Thymus (tissue), 11 donors: ENCODE results near the gene IQCF2. TPM values are rescaled to one million over a fixed set of nuclear protein-coding genes. Genes with fewer than 3 reads are reported as not detected.
"Not testable (repeated sequence)": the region's sequence is repeated elsewhere in the genome, so short reads cannot be mapped to it uniquely, and the experiment has no call there.

Experiments used
- DNase-seq, 9 donors: peaks; one replicate each; pipeline ENCODE4 v3.0.0-alpha.2; 2013; ENCODE audit warnings: low spot score in 9 of 9, low read depth in 6 of 9, missing footprints in 1 of 9
- H3K27ac ChIP-seq, 2 donors: one replicate each; pipeline ENCODE4 v1.5.1; 2013; ENCODE audit warnings: control low read depth in 1 of 2, low read depth in 1 of 2, low read length in 1 of 2, mild to moderate bottlenecking in 1 of 2, moderate library complexity in 1 of 2
- H3K27me3 ChIP-seq, 2 donors: one replicate each; pipeline ENCODE4 v1.5.1; 2013; ENCODE audit warnings: low read length in 1 of 2; ENCODE audit not compliant: control insufficient read depth in 2 of 2, insufficient read depth in 1 of 2
- H3K36me3 ChIP-seq, 2 donors: one replicate each; pipeline ENCODE4 v1.5.1; 2013; ENCODE audit warnings: low read length in 1 of 2, mild to moderate bottlenecking in 1 of 2, moderate library complexity in 1 of 2; ENCODE audit not compliant: control insufficient read depth in 2 of 2, insufficient read depth in 2 of 2
- H3K4me1 ChIP-seq, 2 donors: one replicate each; pipeline ENCODE4 v1.5.1; 2013; ENCODE audit warnings: low read length in 2 of 2; ENCODE audit not compliant: control insufficient read depth in 2 of 2, insufficient read depth in 2 of 2
- H3K4me3 ChIP-seq, 2 donors: one replicate each; pipeline ENCODE4 v1.5.1; 2013; ENCODE audit warnings: low read length in 2 of 2, control low read depth in 1 of 2, mild to moderate bottlenecking in 1 of 2
- H3K9me3 ChIP-seq, 2 donors: one replicate each; pipeline ENCODE4 v1.5.1; 2013; ENCODE audit warnings: low read length in 1 of 2, mild to moderate bottlenecking in 1 of 2; ENCODE audit not compliant: control insufficient read depth in 2 of 2, insufficient read depth in 1 of 2
- WGBS: extraction: QIAGEN DNeasy Blood & Tissue Kit; methylation state at CpG from one replicate; pipeline ENCODE4 v1.1.7; 2013; 5-methylcytosine and 5-hydroxymethylcytosine counted together
- polyA plus RNA-seq: library from polyadenylated mRNA; stranded (reverse); fragments of 200-250 nt; gene quantifications from one replicate; pipeline ENCODE4 v1.2.3, GENCODE V29; 2013
- total RNA-seq: library from RNA; stranded (reverse); fragments of 120-200 nt; gene quantifications from one replicate; pipeline ENCODE4 v1.2.4, GENCODE V29; 2013
- donor health status: healthy.

The IQCF2 gene
- total and polyA plus RNA-seq, 2 donors: not detected

DNA sequence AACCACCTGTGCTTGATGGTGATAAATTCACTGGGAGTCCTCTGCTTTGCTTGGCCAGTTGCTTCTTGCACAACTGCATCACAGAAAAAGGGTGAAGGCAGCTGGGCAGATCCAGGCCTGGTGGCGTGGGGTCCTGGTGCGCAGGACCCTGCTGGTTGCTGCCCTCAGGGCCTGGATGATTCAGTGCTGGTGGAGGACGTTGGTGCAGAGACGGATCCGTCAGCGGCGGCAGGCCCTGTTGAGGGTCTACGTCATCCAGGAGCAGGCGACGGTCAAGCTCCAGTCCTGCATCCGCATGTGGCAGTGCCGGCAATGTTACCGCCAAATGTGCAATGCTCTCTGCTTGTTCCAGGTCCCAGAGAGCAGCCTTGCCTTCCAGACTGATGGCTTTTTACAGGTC lies 31.1 kb upstream of the IQCF2 start:
- no peak for DNase-seq
- WGBS: 93% methylated on average over 13 of the region's 13 CpGs
- peaks cover 0 to 3% of the 10 kb centered on the region in 2 donors for H3K9me3 ChIP-seq
- peaks cover 0 to 2% of the 10 kb centered on the region in 2 donors for H3K27me3 ChIP-seq
- H3K36me3 ChIP-seq: no peaks in the 10 kb centered on the region
- H3K4me3 ChIP-seq: no peak overlapping the region
- H3K4me1 ChIP-seq: no peaks in the 10 kb centered on the region
- H3K27ac ChIP-seq: no peak overlapping the region

DNA sequence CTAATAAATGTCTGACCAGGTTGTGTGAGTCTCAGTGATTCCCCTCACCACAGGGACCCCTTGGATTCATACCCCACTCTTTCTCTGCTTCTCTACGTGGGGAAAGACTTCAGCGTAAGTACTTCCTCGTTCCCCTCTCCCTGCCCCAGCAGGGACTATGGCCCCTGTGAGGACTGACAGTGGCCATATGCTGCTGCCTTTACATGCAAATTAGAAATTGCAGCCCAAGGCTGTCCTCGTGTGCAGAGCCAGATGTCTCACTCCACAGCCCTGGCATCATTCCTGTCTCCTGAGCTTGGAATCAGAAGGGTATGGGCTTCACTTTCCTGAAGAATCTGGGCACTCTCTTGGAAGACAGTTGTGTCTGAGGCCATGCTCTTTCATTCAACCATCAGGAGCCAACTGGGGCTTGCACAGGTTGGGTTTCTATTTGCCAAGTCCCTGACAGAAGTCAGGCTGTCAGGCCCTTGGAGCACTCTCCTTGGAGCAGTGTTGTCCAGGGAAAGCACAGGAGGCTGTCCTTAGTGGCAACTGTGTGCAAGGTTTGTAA lies 30.5 kb upstream of the IQCF2 start:
- 60% methylated on average over 4 of the region's 4 CpGs for WGBS
- Histone ChIP-seq H3K4me3 (no peak overlapping the region), H3K4me1 (no peaks in the 10 kb centered on the region), H3K27me3 (peaks cover 0 to 2% of the 10 kb centered on the region in 2 donors), H3K27ac (no peak overlapping the region), H3K9me3 (peaks cover 0 to 3% of the 10 kb centered on the region in 2 donors), H3K36me3 (no peaks in the 10 kb centered on the region)
- no peak for DNase-seq

DNA sequence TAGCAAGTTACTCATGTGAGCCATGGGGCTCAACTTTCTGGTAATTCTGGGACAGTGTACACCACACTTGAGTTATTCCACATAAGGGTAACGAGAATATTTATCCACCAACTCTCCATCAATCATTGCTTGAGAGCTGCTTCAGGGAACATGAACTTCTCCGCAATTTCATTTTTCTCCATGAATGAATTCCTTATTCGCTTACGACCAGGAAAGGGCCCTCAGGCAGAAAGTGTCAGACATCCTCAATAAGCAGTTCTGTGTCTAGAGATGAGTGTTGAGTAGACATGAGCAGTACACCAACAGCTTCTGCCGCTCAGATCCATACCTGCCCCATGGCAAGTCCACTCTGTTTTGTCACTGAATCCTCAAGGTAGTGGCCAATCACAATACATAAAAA lies 24.8 kb upstream of the IQCF2 start:
- H3K4me1 ChIP-seq: no peaks in the 10 kb centered on the region
- no peak overlapping the region for H3K27ac ChIP-seq
- no peaks in the 10 kb centered on the region for H3K36me3 ChIP-seq
- H3K27me3 ChIP-seq: peaks cover 0 to 2% of the 10 kb centered on the region in 2 donors
- H3K4me3 ChIP-seq: no peak overlapping the region
- no peaks in the 10 kb centered on the region for H3K9me3 ChIP-seq
- WGBS: 94% methylated on average over 5 of the region's 5 CpGs
- no peak for DNase-seq

DNA sequence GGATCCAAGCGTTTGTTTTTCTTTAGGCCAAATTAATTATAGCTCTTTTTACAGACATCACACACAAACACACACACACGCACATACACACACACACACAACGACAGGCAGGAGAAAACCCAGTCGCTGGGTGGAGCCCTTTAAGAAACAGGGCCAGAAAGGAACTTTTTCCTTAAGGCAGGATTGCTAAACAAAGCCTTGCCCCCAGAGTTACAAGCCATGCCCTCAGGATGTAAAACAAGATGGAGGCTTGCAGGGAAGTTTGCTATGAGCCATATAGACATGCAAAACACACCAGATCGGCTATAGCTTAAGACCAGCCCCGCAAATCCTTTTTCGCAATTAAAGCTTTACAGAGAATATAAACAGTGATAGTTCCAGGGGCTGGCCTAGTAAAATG lies 16.3 kb upstream of the IQCF2 start:
- H3K27me3 ChIP-seq: peaks cover 0 to 2% of the 10 kb centered on the region in 2 donors
- H3K27ac ChIP-seq: no peak overlapping the region
- H3K9me3 ChIP-seq: no peaks in the 10 kb centered on the region
- H3K4me3 ChIP-seq: no peak overlapping the region
- H3K36me3 ChIP-seq: no peaks in the 10 kb centered on the region
- H3K4me1 ChIP-seq: no peaks in the 10 kb centered on the region
- 90% methylated on average over 7 of the region's 7 CpGs for WGBS
- no peak for DNase-seq

DNA sequence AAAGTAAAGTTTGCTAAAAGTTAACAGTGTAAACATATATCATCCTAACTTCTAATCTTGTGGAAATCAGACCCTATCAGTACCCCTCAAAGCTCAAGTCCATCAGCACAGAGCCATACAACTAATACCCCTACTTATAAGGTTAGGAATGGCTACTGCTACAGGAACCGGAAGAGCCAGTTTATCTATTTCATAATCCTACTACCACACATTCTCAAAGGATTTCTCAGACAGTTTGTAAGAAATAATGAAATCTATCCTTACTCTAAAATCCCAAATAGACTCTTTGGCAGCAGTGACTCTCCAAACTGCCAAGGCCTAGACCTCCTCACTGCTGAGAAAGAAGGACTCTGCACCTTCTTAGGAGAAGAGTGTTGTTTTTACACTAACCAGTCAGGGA lies 6.0 kb upstream of the IQCF2 start:
- not testable (repeated sequence) for H3K27ac ChIP-seq, H3K36me3 ChIP-seq, H3K27me3 ChIP-seq, H3K4me1 ChIP-seq, H3K9me3 ChIP-seq, DNase-seq, H3K4me3 ChIP-seq
- WGBS: 98% methylated on average over 1 of the region's 1 CpG

DNA sequence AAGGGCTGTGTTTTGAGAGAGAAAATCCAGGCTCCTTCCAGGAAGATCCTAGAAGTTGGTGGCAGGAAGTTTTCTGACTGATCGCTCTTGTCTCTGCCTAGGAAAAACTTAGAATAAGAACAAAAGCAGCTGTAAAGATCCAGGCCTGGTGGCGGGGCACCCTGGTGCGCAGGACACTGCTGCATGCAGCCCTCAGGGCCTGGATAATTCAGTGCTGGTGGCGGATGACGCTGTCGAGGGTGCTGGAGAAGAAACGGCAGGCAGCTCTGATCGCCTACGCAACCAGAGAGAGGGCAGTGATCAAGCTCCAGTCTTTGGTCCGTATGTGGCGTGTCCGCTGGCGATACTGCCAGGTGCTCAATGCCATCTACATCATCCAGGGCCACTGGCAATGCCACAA lies 1.5 kb downstream of the IQCF2 start:
- WGBS: 95% methylated on average over 13 of the region's 13 CpGs

DNA sequence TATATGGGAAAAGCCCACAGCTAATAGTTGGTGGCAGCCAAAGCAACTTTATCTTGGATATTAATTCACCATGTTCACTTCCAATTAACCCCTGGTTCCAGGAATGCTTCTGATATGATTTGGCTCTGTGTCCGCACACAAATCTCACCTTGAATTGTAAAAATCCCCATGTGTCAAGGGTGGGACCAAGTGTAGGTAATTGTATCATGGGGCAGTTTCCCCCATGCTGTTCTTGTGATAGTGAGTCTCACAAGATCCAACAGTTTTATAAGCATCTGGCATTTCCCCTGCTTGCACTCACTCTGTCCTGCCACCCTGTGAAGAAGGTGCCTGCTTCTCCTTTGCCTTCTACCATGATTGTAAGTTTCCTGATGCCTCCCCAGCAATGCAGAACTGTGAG lies 7.5 kb downstream of the IQCF2 start:
- H3K27me3 ChIP-seq, H3K4me1 ChIP-seq, H3K36me3 ChIP-seq, DNase-seq, H3K27ac ChIP-seq, H3K9me3 ChIP-seq, H3K4me3 ChIP-seq: not testable (repeated sequence)
- WGBS: 97% methylated on average over 1 of the region's 1 CpG

More for the DNA sequence above, 1.5 kb downstream of the IQCF2 start:
- no peaks in the 10 kb centered on the region for H3K36me3 ChIP-seq
- DNase-seq: no peak
- H3K27me3 ChIP-seq: no peaks in the 10 kb centered on the region
- no peaks in the 10 kb centered on the region for H3K4me1 ChIP-seq
- no peak overlapping the region for H3K27ac ChIP-seq
- no peaks in the 10 kb centered on the region for H3K9me3 ChIP-seq
- no peak overlapping the region for H3K4me3 ChIP-seq

DNA sequence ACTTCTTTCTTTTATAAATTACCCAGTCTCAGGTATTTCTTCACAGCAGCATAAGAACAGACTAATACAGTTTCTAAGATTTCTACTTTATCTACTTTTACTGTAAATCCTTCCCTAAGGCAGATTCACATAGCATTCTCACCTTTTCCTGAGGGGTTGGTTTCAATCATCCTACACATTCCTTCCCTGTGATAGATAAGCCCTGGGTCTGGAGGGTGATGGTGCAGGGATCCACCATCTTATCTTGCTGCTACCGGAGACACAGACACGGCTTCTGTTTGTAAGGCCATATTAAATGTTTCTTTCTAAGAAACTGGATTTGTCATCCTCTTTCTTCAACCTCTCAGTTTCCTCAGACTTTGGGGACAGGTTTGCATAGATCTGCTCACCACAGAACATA lies 7.9 kb downstream of the IQCF2 start:
- no peaks in the 10 kb centered on the region for H3K4me1 ChIP-seq
- no peaks in the 10 kb centered on the region for H3K27me3 ChIP-seq
- no peaks in the 10 kb centered on the region for H3K9me3 ChIP-seq
- WGBS: 93% methylated on average over 2 of the region's 2 CpGs
- DNase-seq: no peak
- no peaks in the 10 kb centered on the region for H3K36me3 ChIP-seq
- H3K4me3 ChIP-seq: no peak overlapping the region
- H3K27ac ChIP-seq: no peak overlapping the region

DNA sequence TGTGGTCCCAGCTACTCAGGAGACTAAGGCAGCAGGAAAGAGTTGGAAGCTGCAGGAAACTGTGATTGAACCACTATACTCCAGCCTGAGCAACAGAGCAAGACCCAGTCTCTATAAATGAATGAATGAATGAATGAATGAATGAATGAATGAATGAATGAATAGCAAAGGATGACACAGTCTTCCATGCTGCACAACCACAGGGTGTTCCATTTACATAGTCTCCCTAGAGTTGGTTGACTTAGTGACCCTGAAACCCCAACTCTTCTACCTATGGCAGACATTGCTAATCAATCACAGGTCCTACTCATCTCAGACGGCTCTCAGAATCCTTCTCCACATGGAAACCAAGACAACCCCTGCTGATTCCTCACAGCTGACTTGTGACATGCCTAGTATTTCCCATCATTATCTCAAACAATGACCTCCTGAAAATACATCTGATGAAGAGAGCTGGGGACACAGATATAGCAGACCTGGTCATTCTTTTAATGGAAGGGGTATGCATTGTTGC lies 11.9 kb downstream of the IQCF2 start:
- H3K36me3 ChIP-seq: no peaks in the 10 kb centered on the region
- H3K27me3 ChIP-seq: peaks cover 0 to 3% of the 10 kb centered on the region in 2 donors
- no peak for DNase-seq
- no peaks in the 10 kb centered on the region for H3K4me1 ChIP-seq
- no peak overlapping the region for H3K4me3 ChIP-seq
- no peak overlapping the region for H3K27ac ChIP-seq
- WGBS: 82% methylated on average over 1 of the region's 1 CpG
- H3K9me3 ChIP-seq: no peaks in the 10 kb centered on the region
